GM12873 (cell line): ENCODE measurements around the gene ZNF439.

ENCODE experiments used
- TF ChIP-seq, protein P1 (sequence below): IDR thresholded peaks from 2 replicates; pipeline ENCODE4 v1.5.1; 2012; ENCODE audit warnings: low read depth, mild to moderate bottlenecking, moderate library complexity, low read length, control low read depth; ENCODE audit not compliant: insufficient read depth; ENCODE audit errors: missing control alignments

The ZNF439 gene

DNA sequence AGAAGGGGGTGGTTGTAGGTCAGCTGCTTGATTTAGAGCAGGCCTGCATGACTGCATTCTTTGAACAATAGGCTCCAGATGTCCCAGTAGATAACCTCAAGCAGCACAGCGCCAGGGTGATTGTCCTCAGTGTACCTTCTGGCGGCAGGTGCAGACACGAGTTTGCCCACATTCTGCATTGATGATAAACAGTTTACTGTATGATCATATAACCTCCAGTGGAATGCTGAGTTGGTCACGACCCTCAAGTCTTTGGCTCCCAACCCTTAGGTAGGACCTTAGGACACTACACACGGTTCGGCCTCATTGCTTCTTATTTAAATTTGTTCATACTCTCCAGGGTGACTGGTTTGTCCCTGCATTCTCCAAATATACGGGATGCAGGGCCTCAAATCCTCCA, 12.2 kb downstream of the ZNF439 start:
- TF ChIP-seq, protein P1, sequence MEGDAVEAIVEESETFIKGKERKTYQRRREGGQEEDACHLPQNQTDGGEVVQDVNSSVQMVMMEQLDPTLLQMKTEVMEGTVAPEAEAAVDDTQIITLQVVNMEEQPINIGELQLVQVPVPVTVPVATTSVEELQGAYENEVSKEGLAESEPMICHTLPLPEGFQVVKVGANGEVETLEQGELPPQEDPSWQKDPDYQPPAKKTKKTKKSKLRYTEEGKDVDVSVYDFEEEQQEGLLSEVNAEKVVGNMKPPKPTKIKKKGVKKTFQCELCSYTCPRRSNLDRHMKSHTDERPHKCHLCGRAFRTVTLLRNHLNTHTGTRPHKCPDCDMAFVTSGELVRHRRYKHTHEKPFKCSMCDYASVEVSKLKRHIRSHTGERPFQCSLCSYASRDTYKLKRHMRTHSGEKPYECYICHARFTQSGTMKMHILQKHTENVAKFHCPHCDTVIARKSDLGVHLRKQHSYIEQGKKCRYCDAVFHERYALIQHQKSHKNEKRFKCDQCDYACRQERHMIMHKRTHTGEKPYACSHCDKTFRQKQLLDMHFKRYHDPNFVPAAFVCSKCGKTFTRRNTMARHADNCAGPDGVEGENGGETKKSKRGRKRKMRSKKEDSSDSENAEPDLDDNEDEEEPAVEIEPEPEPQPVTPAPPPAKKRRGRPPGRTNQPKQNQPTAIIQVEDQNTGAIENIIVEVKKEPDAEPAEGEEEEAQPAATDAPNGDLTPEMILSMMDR: no peak

DNA sequence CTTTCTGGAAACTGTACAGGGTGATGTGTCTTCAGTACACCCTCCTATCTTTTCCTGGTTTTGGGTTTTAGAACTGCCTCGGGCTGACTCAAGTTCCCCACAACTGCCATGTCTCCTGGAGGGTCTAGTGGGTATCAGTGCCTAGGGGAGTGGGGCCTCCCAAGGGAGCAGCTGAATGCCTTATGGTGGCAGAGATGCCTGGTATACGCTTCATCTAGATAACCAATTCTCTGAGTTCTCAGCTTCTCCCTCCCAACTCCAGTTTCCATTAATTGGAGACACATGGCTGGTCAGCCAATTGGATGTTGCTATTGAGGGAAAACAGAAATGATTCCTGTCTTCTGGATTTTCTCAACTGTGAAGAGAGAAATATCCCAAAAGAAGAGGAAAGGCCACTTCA, 12.8 kb downstream of the ZNF439 start:
- TF ChIP-seq, protein P1: no peak

DNA sequence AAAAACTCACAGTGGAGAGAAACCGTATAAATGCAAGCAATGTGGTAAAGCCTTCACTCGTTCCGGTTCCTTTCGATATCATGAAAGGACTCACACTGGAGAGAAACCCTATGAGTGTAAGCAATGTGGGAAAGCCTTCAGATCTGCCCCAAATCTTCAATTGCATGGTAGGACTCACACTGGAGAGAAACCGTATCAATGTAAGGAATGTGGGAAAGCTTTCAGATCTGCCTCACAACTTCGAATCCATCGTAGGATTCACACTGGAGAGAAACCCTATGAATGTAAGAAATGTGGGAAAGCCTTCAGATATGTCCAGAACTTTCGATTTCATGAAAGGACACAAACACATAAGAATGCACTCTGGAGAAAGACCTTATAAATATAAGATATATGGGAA, 19.7 kb downstream of the ZNF439 start:
- TF ChIP-seq, protein P1: no peak

DNA sequence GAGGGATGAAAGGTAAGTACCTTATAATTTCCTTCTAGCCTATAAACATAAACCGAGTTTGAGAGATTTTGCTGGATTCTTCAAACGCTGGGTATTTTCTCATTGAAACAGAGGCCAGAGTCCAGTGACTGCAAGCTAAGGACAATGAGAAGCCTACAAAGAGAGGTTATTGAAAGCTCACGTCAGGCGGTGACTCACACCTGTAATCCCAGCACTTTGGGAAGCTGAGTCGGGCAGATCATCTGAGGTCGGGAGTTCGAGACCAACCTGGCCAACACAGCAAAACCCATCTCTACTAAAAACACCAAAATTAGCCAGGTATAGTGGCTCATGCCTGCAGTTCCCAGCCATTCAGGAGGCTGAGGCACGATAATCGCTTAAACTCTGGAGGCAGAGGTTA, 24.1 kb downstream of the ZNF439 start:
- TF ChIP-seq, protein P1: no peak

DNA sequence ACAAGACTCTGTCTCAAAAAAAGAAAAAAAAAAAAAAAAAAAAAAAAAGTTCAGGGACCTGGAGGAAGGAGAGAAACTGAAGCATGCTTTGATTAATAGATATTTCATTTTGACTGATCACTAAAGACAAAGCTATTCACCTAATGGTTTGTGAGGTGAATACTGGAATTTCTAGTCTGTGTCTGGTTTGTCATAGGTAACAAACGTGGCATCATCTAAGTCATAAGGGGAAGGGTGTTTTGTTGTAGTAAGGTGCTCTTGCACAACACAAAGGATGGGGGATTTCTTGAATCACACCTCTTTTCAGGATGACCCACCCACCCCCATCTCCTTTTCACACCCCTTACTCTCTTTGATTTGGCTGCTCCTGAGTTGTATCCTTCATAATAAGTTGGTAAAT, 25.2 kb downstream of the ZNF439 start:
- TF ChIP-seq, protein P1: no peak

DNA sequence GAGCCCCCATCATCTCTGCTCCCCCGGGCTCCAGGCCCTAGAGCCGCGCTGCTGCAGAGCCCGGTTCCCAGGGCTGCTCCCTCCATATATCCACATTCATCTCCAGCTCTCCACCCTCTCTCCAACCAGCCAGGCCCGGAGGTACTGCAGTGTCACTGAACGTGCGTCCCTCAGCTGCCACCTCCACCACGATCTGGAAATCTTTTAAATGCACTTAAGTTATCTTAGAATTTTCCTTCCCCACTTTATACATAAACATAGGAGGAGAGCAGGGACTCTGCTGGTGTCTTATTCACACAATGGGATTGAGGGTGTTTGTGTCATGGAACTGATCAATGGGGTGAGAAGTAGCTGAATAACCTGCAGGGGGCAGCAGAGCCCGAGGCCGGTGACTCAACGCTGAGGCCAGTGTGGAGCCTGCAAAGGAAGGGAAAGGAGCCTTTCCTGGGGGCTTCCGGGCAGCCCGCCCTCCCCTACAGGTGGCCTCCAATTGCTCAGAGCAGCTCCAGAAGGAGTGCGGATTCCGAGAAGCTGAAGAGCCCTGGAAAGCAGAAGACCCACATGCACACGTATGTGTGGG, 31.3 kb downstream of the ZNF439 start:
- TF ChIP-seq, protein P1: peak; percentile 28

DNA sequence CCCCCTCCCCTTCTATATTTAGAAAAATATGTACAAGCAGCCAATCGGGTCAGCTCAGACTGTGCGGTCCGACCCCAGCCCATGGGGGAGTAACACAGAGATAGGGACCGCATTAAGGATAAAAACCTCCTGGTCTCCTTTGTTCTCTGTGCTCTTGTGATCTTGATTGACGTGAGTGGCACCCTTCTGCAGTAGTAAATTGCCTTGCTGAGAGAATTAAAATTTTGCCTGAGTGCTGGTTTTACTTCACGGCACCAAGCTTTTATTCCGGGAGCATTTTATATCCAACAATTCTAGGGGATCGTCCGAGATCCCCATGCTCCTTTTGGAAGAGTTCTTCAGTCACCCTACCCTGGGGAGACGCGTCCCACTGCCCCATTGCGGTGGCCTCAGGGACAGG, 32.1 kb downstream of the ZNF439 start:
- TF ChIP-seq, protein P1: no peak
